HG03097 (cell line): Measurements from ENCODE around the gene SERHL2.
"Not testable (repeated sequence)": the region's sequence is repeated elsewhere in the genome, so short reads cannot be mapped to it uniquely, and the experiment has no call there.

Experiments
- ATAC-seq: cut with Tn5 transposase; IDR thresholded peaks from one replicate; pipeline ENCODE4 v1.9.1; 2021; ENCODE audit not compliant: unreplicated experiment, low FRiP score

SERHL2 gene

GRCh38 chr22:42535082-42535731, 18.5 kb upstream of the SERHL2 start:
- ATAC-seq: not testable (repeated sequence)

GRCh38 chr22:42536166-42536565, 17.6 kb upstream of the SERHL2 start:
- ATAC-seq: no peak

GRCh38 chr22:42536634-42537033, 17.1 kb upstream of the SERHL2 start:
- ATAC-seq: not testable (repeated sequence)

- ATAC-seq: not testable (repeated sequence)
Measured at GRCh38 chr22:42537199-42537831, 16.4 kb upstream of the SERHL2 start.

GRCh38 chr22:42539236-42539771, 14.5 kb upstream of the SERHL2 start:
- ATAC-seq: not testable (repeated sequence)

- no peak for ATAC-seq
Measured at GRCh38 chr22:42544686-42545085, 9.1 kb upstream of the SERHL2 start.

- no peak for ATAC-seq
Measured at GRCh38 chr22:42547562-42547961, 6.2 kb upstream of the SERHL2 start.

GRCh38 chr22:42548126-42548525, 5.6 kb upstream of the SERHL2 start:
- not testable (repeated sequence) for ATAC-seq

GRCh38 chr22:42548597-42549330, 5.0 kb upstream of the SERHL2 start:
- no peak for ATAC-seq

- no peak for ATAC-seq
Measured at GRCh38 chr22:42549331-42550060, 4.3 kb upstream of the SERHL2 start.

GRCh38 chr22:42552294-42552647, 1.5 kb upstream of the SERHL2 start:
- not testable (repeated sequence) for ATAC-seq

- no peak for ATAC-seq
Measured at GRCh38 chr22:42560381-42560780, 6.6 kb downstream of the SERHL2 start.

GRCh38 chr22:42560781-42561180, 7.0 kb downstream of the SERHL2 start:
- no peak for ATAC-seq

GRCh38 chr22:42561856-42562255, 8.1 kb downstream of the SERHL2 start:
- no peak for ATAC-seq

- ATAC-seq: no peak
Measured at GRCh38 chr22:42562279-42562678, 8.5 kb downstream of the SERHL2 start.

- ATAC-seq: no peak
Measured at GRCh38 chr22:42562684-42563083, 8.9 kb downstream of the SERHL2 start.

- not testable (repeated sequence) for ATAC-seq
Measured at GRCh38 chr22:42563943-42564342, 10.2 kb downstream of the SERHL2 start.

GRCh38 chr22:42564699-42565098, 10.9 kb downstream of the SERHL2 start:
- ATAC-seq: no peak

- ATAC-seq: no peak
Measured at GRCh38 chr22:42565956-42566355, 12.2 kb downstream of the SERHL2 start.

- ATAC-seq: not testable (repeated sequence)
Measured at GRCh38 chr22:42567950-42568349, 14.2 kb downstream of the SERHL2 start.

GRCh38 chr22:42570580-42570979, 16.8 kb downstream of the SERHL2 start:
- not testable (repeated sequence) for ATAC-seq
